Tibial nerve (tissue), 4 donors: Measurements from ENCODE around the gene CAMTA1. TPM values are rescaled to one million over a fixed set of nuclear protein-coding genes. Genes with fewer than 3 reads are reported as not detected.

ENCODE experiments used
- DNase-seq, 2 donors: peaks; one replicate each; pipeline ENCODE4 v3.0.0-alpha.2; 2019; ENCODE audit warnings: low spot score in 2 of 2
- H3K27ac ChIP-seq, 4 donors: fragments of 200-600 bp; sonication (generic) in 3 of 4; one replicate each; pipeline ENCODE4 v1.5.1; 2017 to 2019; ENCODE audit warnings: mild to moderate bottlenecking in 1 of 4
- H3K27me3 ChIP-seq, 2 donors: fragments of 200-600 bp; sonication (generic) in 1 of 2; one replicate each; pipeline versions ENCODE4 v1.5.1 to v1.6.0; 2017 to 2019
- H3K36me3 ChIP-seq, 3 donors: fragments of 200-600 bp; sonication (generic); one replicate each; pipeline ENCODE4 v1.5.1; 2018 to 2019
- H3K4me1 ChIP-seq, 4 donors: fragments of 200-600 bp; sonication (generic) in 3 of 4; one replicate each; pipeline ENCODE4 v1.5.1; 2017 to 2019
- H3K4me3 ChIP-seq, 4 donors: fragments of 200-600 bp; sonication (generic) in 3 of 4; one replicate each; pipeline ENCODE4 v1.5.1; 2017 to 2019; ENCODE audit warnings: mild to moderate bottlenecking in 1 of 4, moderate library complexity in 1 of 4
- H3K9me3 ChIP-seq, 4 donors: fragments of 200-600 bp; sonication (generic) in 3 of 4; one replicate each; pipeline ENCODE4 v1.5.1; 2017 to 2019
- CTCF ChIP-seq, 5 experiments: fragments of 200-600 bp in 3 of 5; fragments of 450-650 bp in 2 of 5; sonication (generic) in 3 of 5; IDR thresholded peaks; one replicate each; pipeline ENCODE4 v1.5.1; 2016 to 2019; ENCODE audit warnings: antibody characterized with exemption in 5 of 5, mild to moderate bottlenecking in 3 of 5, moderate library complexity in 2 of 5
- EP300 ChIP-seq, 2 donors: sonication (generic); formaldehyde crosslinking; IDR thresholded peaks; one replicate each; pipeline ENCODE4 v1.6.1; 2017; ENCODE audit warnings: antibody characterized with exemption in 2 of 2, mild to moderate bottlenecking in 1 of 2
- POLR2A ChIP-seq, 2 donors: fragments of 450-650 bp; IDR thresholded peaks; one replicate each; pipeline ENCODE4 v1.6.1; 2017; ENCODE audit warnings: antibody characterized with exemption in 2 of 2, mild to moderate bottlenecking in 2 of 2, moderate library complexity in 2 of 2
- WGBS, 2 donors: methylation state at CpG; one replicate each; pipeline ENCODE4 v1.1.5; 2018; 5-methylcytosine and 5-hydroxymethylcytosine counted together
- total RNA-seq, 4 donors: library from RNA; depleted of rRNA; stranded (reverse); fragments of >200 nt; gene quantifications; one replicate each; pipeline ENCODE4 v1.1.0, GENCODE V29; 2016

Gene CAMTA1
- total RNA-seq, 4 donors from 2014 or later = 41.8 to 104 (median 87.2) TPM

- WGBS, 2 donors = 61 to 64% methylated on average over 9 of the region's 9 CpGs
- Histone ChIP-seq H3K4me1 (no peaks in the 10 kb centered on the region), H3K36me3 (no peaks in the 10 kb centered on the region), H3K9me3 (peaks cover 0 to 13% (median 0%) of the 10 kb centered on the region in 4 donors), H3K4me3 (no peak overlapping the region), H3K27me3 (no peaks in the 10 kb centered on the region), H3K27ac (no peak overlapping the region)
- TF ChIP-seq POLR2A (IDR thresholded peaks at IDR 0.05) (no peak), CTCF (IDR thresholded peaks at IDR 0.05) (no peak), EP300 (IDR thresholded peaks at IDR 0.05) (no peak)
- no peak for DNase-seq
Observed at GRCh38 chr1:7614576-7615074, 829.4 kb downstream of the CAMTA1 start.

DNA sequence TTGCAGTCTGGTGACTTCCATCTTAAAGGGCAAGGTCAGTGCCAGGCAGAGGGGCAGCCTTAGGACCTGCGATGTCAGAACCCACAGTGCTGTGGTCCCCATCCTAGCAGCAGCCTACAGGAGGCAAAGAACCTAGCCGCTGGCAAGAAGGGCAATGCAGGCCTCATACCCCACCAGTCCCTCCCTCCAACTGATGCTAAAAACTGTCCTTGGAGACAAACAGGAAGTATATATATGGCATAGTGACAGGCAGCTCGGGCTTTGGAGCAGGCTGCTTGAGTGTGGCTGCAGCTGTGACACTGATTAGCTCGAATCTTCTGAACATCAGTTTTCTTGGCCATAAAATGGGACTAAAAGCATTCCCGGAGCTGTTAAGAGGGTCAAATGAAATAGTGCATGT, 829.9 kb downstream of the CAMTA1 start:
- H3K27me3 ChIP-seq = no peaks in the 10 kb centered on the region
- no peaks in the 10 kb centered on the region for H3K4me1 ChIP-seq
- H3K27ac ChIP-seq = no peak overlapping the region
- 72 to 74% methylated on average over 4 to 5 of the region's 5 CpGs for WGBS, 2 donors
- no peak for TF ChIP-seq POLR2A (IDR thresholded peaks at IDR 0.05)
- no peak for TF ChIP-seq CTCF (IDR thresholded peaks at IDR 0.05)
- TF ChIP-seq EP300 (IDR thresholded peaks at IDR 0.05) = no peak
- DNase-seq = no peak
- no peaks in the 10 kb centered on the region for H3K36me3 ChIP-seq
- H3K4me3 ChIP-seq = no peak overlapping the region
- peaks cover 0 to 13% (median 0%) of the 10 kb centered on the region in 4 donors for H3K9me3 ChIP-seq

GRCh38 chr1:7616076-7616832, 831.0 kb downstream of the CAMTA1 start:
- TF ChIP-seq CTCF (IDR thresholded peaks at IDR 0.05) = no peak
- TF ChIP-seq POLR2A (IDR thresholded peaks at IDR 0.05) = no peak
- no peak for TF ChIP-seq EP300 (IDR thresholded peaks at IDR 0.05)
- H3K27me3 ChIP-seq = no peaks in the 10 kb centered on the region
- H3K9me3 ChIP-seq = peaks cover 0 to 13% (median 0%) of the 10 kb centered on the region in 4 donors
- H3K4me3 ChIP-seq = no peak overlapping the region
- H3K27ac ChIP-seq = no peak overlapping the region
- no peaks in the 10 kb centered on the region for H3K4me1 ChIP-seq
- DNase-seq = peak in 1 of 2 donors; percentile 22
- WGBS, 2 donors = 25 to 31% methylated on average over 14 of the region's 14 CpGs
- no peaks in the 10 kb centered on the region for H3K36me3 ChIP-seq

GRCh38 chr1:7616953-7617352, 831.7 kb downstream of the CAMTA1 start:
- Histone ChIP-seq H3K9me3 (peaks cover 0 to 7% (median 0%) of the 10 kb centered on the region in 4 donors), H3K4me3 (no peak overlapping the region), H3K27me3 (no peaks in the 10 kb centered on the region), H3K36me3 (no peaks in the 10 kb centered on the region), H3K27ac (no peak overlapping the region), H3K4me1 (no peaks in the 10 kb centered on the region)
- no peak for DNase-seq
- TF ChIP-seq POLR2A (IDR thresholded peaks at IDR 0.05) = no peak
- no peak for TF ChIP-seq EP300 (IDR thresholded peaks at IDR 0.05)
- TF ChIP-seq CTCF (IDR thresholded peaks at IDR 0.05) = no peak
- WGBS, 2 donors = 49 to 56% methylated on average over 10 of the region's 10 CpGs

DNA sequence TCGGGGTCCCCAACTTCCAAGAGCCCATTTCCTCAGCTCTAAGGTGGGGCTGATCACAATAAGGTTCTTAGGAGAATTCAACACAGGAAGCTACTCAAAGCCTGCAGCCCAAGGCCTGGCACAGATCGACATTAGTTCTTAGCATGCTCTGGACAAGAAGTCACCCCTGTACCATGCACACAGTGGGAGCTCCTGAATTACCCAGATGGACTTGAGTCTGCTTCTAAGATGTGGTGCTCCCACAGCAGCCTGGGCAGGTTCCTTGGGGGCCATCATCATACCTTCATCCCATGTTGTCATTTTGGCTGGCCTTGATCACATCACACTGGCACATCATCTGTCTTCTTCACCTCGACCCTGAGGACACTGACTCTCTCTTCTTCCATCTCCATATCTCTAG, 832.6 kb downstream of the CAMTA1 start:
- no peaks in the 10 kb centered on the region for H3K36me3 ChIP-seq
- no peak overlapping the region for H3K27ac ChIP-seq
- no peaks in the 10 kb centered on the region for H3K27me3 ChIP-seq
- TF ChIP-seq EP300 (IDR thresholded peaks at IDR 0.05) = no peak
- TF ChIP-seq CTCF (IDR thresholded peaks at IDR 0.05) = no peak
- TF ChIP-seq POLR2A (IDR thresholded peaks at IDR 0.05) = no peak
- DNase-seq = no peak
- H3K9me3 ChIP-seq = no peaks in the 10 kb centered on the region
- 78 to 89% methylated on average over 3 of the region's 3 CpGs for WGBS, 2 donors
- H3K4me3 ChIP-seq = no peak overlapping the region
- H3K4me1 ChIP-seq = no peaks in the 10 kb centered on the region
